GM10248 (cell line): ENCODE data around the gene KLHL21.

Experiments used
- CTCF ChIA-PET: fragments of 300-600 bp; sonication (Branson Sonifier 250); formaldehyde crosslinking; extraction: SDS; loops from one replicate; lab custom pipeline; 2021; ENCODE audit warnings: antibody characterized with exemption; lab: Yijun Ruan, JAX
- POLR2A ChIA-PET: fragments of 350-650 bp; sonication (Branson Sonifier 250); formaldehyde crosslinking; extraction: SDS; loops from one replicate; lab custom pipeline; 2020; ENCODE audit warnings: antibody characterized with exemption; lab: Yijun Ruan, JAX
- DNase-seq: peaks from one replicate; pipeline ENCODE4 v3.0.0; 2012; ENCODE audit errors: extremely low spot score
- CTCF ChIP-seq: IDR thresholded peaks from 2 replicates; pipeline ENCODE4 v1.5.1; 2012; ENCODE audit warnings: mild to moderate bottlenecking, low read depth; ENCODE audit errors: extremely low read depth, missing control alignments, control extremely low read depth

Gene KLHL21

GRCh38 chr1:6588893-6589520 is 13.7 kb downstream of the KLHL21 start:
- ChIA-PET CTCF (interaction anchor here (1.3 to 1.6 kb wide), 2 partner anchors 34 to 112 kb away, joined by 3 to 4 read pairs; partner anchors contain the start of genes DNAJC11 and TAS1R1), POLR2A (interaction anchor here (0.9 to 2.6 kb wide), 2 partner anchors 9 to 13 kb away, joined by 3 to 10 read pairs; partner anchors contain the start of genes KLHL21 and ZBTB48)
- DNase-seq: no peak
- no peak for TF ChIP-seq CTCF

- no peak for TF ChIP-seq CTCF
- CTCF ChIA-PET: interaction anchor here (1.0 to 2.2 kb wide), 5 partner anchors 13 to 113 kb away, joined by 3 to 6 read pairs (median 3); partner anchors contain the start of genes DNAJC11, NOL9 and TAS1R1
These were observed 14.4 kb downstream of the KLHL21 start for GRCh38 chr1:6588128-6588892.

GRCh38 chr1:6587261-6588005 is 15.2 kb downstream of the KLHL21 start:
- CTCF ChIA-PET: interaction anchor here (1.0 to 2.2 kb wide), 3 partner anchors 14 to 33 kb away, joined by 3 to 6 read pairs (median 3); partner anchors contain the start of genes NOL9 and TAS1R1
- POLR2A ChIA-PET: no interaction called here
- DNase-seq: no peak
- no peak for TF ChIP-seq CTCF

More at GRCh38 chr1:6588128-6588892, 14.4 kb downstream of the KLHL21 start:
- no peak for DNase-seq
- POLR2A ChIA-PET: interaction anchor here (2.6 kb wide), 1 partner anchor 8 kb away, joined by 10 read pairs; the partner anchor contains the start of gene ZBTB48

- DNase-seq: no peak
- TF ChIP-seq CTCF: no peak
- ChIA-PET POLR2A (interaction anchor here (1.3 kb wide), 1 partner anchor 10 kb away, joined by 4 read pairs; no protein-coding TSS in a partner anchor), CTCF (interaction anchor here (2.2 kb wide), 1 partner anchor 32 kb away, joined by 6 read pairs; the partner anchor contains the start of genes NOL9 and TAS1R1)
These were observed 16.3 kb downstream of the KLHL21 start for GRCh38 chr1:6586404-6586816.

- TF ChIP-seq CTCF: no peak
- ChIA-PET CTCF (interaction anchor here (2.2 kb wide), 1 partner anchor 31 kb away, joined by 6 read pairs; the partner anchor contains the start of genes NOL9 and TAS1R1), POLR2A (interaction anchor here (1.3 kb wide), 1 partner anchor 10 kb away, joined by 4 read pairs; no protein-coding TSS in a partner anchor)
- no peak for DNase-seq
These were observed 16.8 kb downstream of the KLHL21 start for GRCh38 chr1:6585841-6586240.
